ENCODE measurements around the gene CFAP299.

Gene CFAP299

GRCh38 chr4:80452055-80452454 is 116.5 kb downstream of the CFAP299 start:
- no peak overlapping the region for H3K4me3 ChIP-seq (ENCODE audit: control insufficient read depth, low read depth, low read length)
- no peak for DNase-seq (ENCODE audit: low read depth)
- TF ChIP-seq, protein P1, sequence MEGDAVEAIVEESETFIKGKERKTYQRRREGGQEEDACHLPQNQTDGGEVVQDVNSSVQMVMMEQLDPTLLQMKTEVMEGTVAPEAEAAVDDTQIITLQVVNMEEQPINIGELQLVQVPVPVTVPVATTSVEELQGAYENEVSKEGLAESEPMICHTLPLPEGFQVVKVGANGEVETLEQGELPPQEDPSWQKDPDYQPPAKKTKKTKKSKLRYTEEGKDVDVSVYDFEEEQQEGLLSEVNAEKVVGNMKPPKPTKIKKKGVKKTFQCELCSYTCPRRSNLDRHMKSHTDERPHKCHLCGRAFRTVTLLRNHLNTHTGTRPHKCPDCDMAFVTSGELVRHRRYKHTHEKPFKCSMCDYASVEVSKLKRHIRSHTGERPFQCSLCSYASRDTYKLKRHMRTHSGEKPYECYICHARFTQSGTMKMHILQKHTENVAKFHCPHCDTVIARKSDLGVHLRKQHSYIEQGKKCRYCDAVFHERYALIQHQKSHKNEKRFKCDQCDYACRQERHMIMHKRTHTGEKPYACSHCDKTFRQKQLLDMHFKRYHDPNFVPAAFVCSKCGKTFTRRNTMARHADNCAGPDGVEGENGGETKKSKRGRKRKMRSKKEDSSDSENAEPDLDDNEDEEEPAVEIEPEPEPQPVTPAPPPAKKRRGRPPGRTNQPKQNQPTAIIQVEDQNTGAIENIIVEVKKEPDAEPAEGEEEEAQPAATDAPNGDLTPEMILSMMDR (conservative IDR thresholded peaks at IDR 0.05; ENCODE audit: control insufficient read depth, insufficient read depth, low read depth, low read length): no peak

GRCh38 chr4:80452768-80453167 is 117.2 kb downstream of the CFAP299 start:
- H3K4me3 ChIP-seq (ENCODE audit: control insufficient read depth, low read depth, low read length): no peak overlapping the region
- peak; percentile 28 for DNase-seq (ENCODE audit: low read depth)
- TF ChIP-seq, protein P1 (conservative IDR thresholded peaks at IDR 0.05; ENCODE audit: control insufficient read depth, insufficient read depth, low read depth, low read length): no peak

DNA sequence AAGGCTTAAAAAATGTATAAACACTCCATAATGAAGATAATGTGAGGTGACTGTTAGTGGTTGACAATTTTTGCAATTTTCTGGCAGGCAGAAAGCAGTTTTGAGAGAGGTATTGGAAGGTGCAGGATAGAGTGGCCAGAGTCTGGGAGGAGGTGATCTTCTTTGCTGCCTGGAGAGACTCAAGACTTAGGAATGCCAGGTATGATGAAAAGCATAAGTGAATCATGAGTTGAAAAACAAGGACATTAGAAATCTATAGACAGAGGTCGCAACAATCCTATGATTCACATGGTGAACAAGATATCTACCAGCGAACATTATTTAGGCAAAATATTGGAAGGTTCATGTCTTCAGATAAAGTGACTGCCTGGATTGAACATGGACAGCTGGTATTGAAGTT is 118.5 kb downstream of the CFAP299 start:
- no peak overlapping the region for H3K4me3 ChIP-seq (ENCODE audit: control insufficient read depth, low read depth, low read length)
- DNase-seq (ENCODE audit: low read depth): no peak
- TF ChIP-seq, protein P1 (conservative IDR thresholded peaks at IDR 0.05; ENCODE audit: control insufficient read depth, insufficient read depth, low read depth, low read length): no peak

GRCh38 chr4:80454556-80454955 is 119.0 kb downstream of the CFAP299 start:
- H3K4me3 ChIP-seq (ENCODE audit: control insufficient read depth, low read depth, low read length): no peak overlapping the region
- TF ChIP-seq, protein P1 (conservative IDR thresholded peaks at IDR 0.05; ENCODE audit: control insufficient read depth, insufficient read depth, low read depth, low read length): no peak
- DNase-seq (ENCODE audit: low read depth): no peak

- DNase-seq (ENCODE audit: low read depth): no peak
- no peak overlapping the region for H3K4me3 ChIP-seq (ENCODE audit: control insufficient read depth, low read depth, low read length)
These were observed 124.5 kb downstream of the CFAP299 start for GRCh38 chr4:80459918-80460473.

GRCh38 chr4:80461412-80461811 is 125.9 kb downstream of the CFAP299 start:
- no peak for DNase-seq (ENCODE audit: low read depth)
- H3K4me3 ChIP-seq (ENCODE audit: control insufficient read depth, low read depth, low read length): no peak overlapping the region
- TF ChIP-seq, protein P1 (conservative IDR thresholded peaks at IDR 0.05; ENCODE audit: control insufficient read depth, insufficient read depth, low read depth, low read length): no peak

More at GRCh38 chr4:80459918-80460473, 124.5 kb downstream of the CFAP299 start:
- TF ChIP-seq, protein P1 (conservative IDR thresholded peaks at IDR 0.05; ENCODE audit: control insufficient read depth, insufficient read depth, low read depth, low read length): no peak

All from fibroblast of mammary gland (primary cell).